K562 (cell line): ENCODE results near the gene ABCA4. TPM values are rescaled to one million over a fixed set of nuclear protein-coding genes. Genes with fewer than 3 reads are reported as not detected.

Experiments used
- ATAC-seq: fragments of 200-7000 bp; cut with Tn5 transposase; 3 replicates; pipeline ENCODE4 v1.9.1; 2020; ENCODE audit warnings: moderate library complexity
- BruUV-seq: library from RNA; stranded (reverse); fragments of 400-500 nt; replicated peaks from 2 replicates; lab custom pipeline; 2021; lab: Mats Ljungman, UMichigan
- CTCF ChIA-PET: fragments of 300-600 bp; formaldehyde crosslinking; extraction: SDS; loops from one replicate; lab custom pipeline; 2021; ENCODE audit warnings: low intra/inter-chr PET ratio; lab: Yijun Ruan, JAX
- POLR2A ChIA-PET: fragments of 300-600, 350-650 bp; sonication (Branson Sonifier 250); formaldehyde crosslinking; extraction: SDS; loops from one replicate; lab custom pipeline; 2021; ENCODE audit warnings: antibody characterized with exemption, inconsistent platforms; lab: Yijun Ruan, JAX
- DNase-seq, 4 experiments: peaks; one replicate each; pipeline versions ENCODE4 v3.0.0 to v3.0.0-alpha.2; 2011 to 2018; ENCODE audit warnings: low spot score in 3 of 4, mixed read lengths in 3 of 4; ENCODE audit errors: extremely low read depth in 1 of 4
- FAIRE-seq: peaks from 2 replicates; lab custom pipeline; 2011; peaks lifted over from hg19 to GRCh38; lab: Jason Lieb, UNC
- H2AFZ ChIP-seq: 2 replicates; pipeline ENCODE4 v1.6.0; 2011; ENCODE audit warnings: low read depth, low read length, control low read depth, inconsistent platforms
- H3K27ac ChIP-seq: fragments of 200-600 bp; 3 replicates; pipeline ENCODE4 v1.8.0; 2011; ENCODE audit warnings: low read depth, mild to moderate bottlenecking, control low read depth, inconsistent platforms, low read length, moderate library complexity, mixed read lengths; ENCODE audit errors: extremely low read depth
- H3K27me3 ChIP-seq, 2 experiments: fragments of 300-600 bp in 1 of 2; 2 replicates in 1 of 2; 3 replicates in 1 of 2; pipeline versions ENCODE4 v1.6.0 to v1.8.0; 2011; ENCODE audit warnings: inconsistent platforms in 2 of 2, low read length in 2 of 2, mild to moderate bottlenecking in 1 of 2, mixed read lengths in 1 of 2, moderate library complexity in 1 of 2; ENCODE audit not compliant: control insufficient read depth in 2 of 2, insufficient read depth in 2 of 2
- H3K36me3 ChIP-seq: fragments of 300-600 bp; 3 replicates; pipeline ENCODE4 v1.8.0; 2011; ENCODE audit warnings: mild to moderate bottlenecking, low read length, inconsistent platforms; ENCODE audit not compliant: control insufficient read depth, insufficient read depth
- H3K4me1 ChIP-seq, 2 experiments: fragments of 200-600 bp in 1 of 2; replicated peaks in 1 of 2; 2 replicates in 1 of 2; 3 replicates in 1 of 2; pipeline versions ENCODE4 v1.5.1 to v1.8.0; 2011; ENCODE audit warnings: inconsistent platforms in 2 of 2, low read length in 2 of 2, mild to moderate bottlenecking in 1 of 2, mixed read lengths in 1 of 2, moderate library complexity in 1 of 2; ENCODE audit not compliant: control insufficient read depth in 2 of 2, insufficient read depth in 2 of 2
- H3K4me2 ChIP-seq: 2 replicates; pipeline ENCODE4 v1.6.1; 2011; ENCODE audit warnings: low read length, control low read depth, inconsistent platforms, mixed read lengths; ENCODE audit not compliant: insufficient read depth
- H3K4me3 ChIP-seq: fragments of 200-600 bp; sonication (generic), shearing (Covaris generic); 2 replicates; pipeline ENCODE4 v1.5.1; 2016; ENCODE audit warnings: control low read depth, inconsistent platforms
- H3K79me2 ChIP-seq: fragments of 200-600 bp; 3 replicates; pipeline ENCODE4 v1.8.0; 2011; ENCODE audit warnings: low read length, inconsistent platforms; ENCODE audit not compliant: control insufficient read depth, insufficient read depth
- H3K9ac ChIP-seq, 2 experiments: 2 replicates each; pipeline versions ENCODE4 v1.6.0 to v1.6.1; 2011; ENCODE audit warnings: low read depth in 2 of 2, low read length in 2 of 2, control low read depth in 1 of 2, inconsistent platforms in 1 of 2, mild to moderate bottlenecking in 1 of 2, mixed read lengths in 1 of 2; ENCODE audit not compliant: insufficient read depth in 1 of 2
- H3K9me1 ChIP-seq: one replicate; pipeline ENCODE4 v1.6.0; 2011; ENCODE audit warnings: inconsistent platforms, mild to moderate bottlenecking, low read length, moderate library complexity; ENCODE audit not compliant: control insufficient read depth, insufficient read depth
- H3K9me3 ChIP-seq: replicated peaks from 2 replicates; pipeline ENCODE4 v1.5.1; 2011; ENCODE audit warnings: low read depth, low read length, inconsistent platforms; ENCODE audit not compliant: control insufficient read depth, insufficient read depth
- H4K20me1 ChIP-seq: replicated peaks from 2 replicates; pipeline ENCODE4 v1.6.1; 2011; ENCODE audit warnings: low read length, inconsistent platforms, mixed read lengths; ENCODE audit not compliant: control insufficient read depth, insufficient read depth
- BHLHE40 ChIP-seq: IDR thresholded peaks from 2 replicates; pipeline ENCODE4 v1.6.1; 2011; ENCODE audit warnings: low read length, improper control_type of control experiment
- CTBP1 ChIP-seq: fragments of 450-650 bp; IDR thresholded peaks from 2 replicates; pipeline ENCODE4 v1.6.1; 2016; ENCODE audit warnings: borderline replicate concordance
- ELK3 ChIP-seq: fragments of 450-650 bp; formaldehyde crosslinking; IDR thresholded peaks from 2 replicates; pipeline ENCODE4 v1.4.0; 2020; ENCODE audit warnings: mild to moderate bottlenecking
- ESRRA ChIP-seq: fragments of 450-650 bp; IDR thresholded peaks from 2 replicates; pipeline ENCODE4 v1.6.1; 2014; ENCODE audit warnings: low read depth, mild to moderate bottlenecking, moderate library complexity, borderline replicate concordance
- KLF6 ChIP-seq: fragments of 250-450 bp; sonication (Bioruptor Pico); IDR thresholded peaks from 2 replicates; pipeline ENCODE4 v1.4.0; 2020; ENCODE audit warnings: mild to moderate bottlenecking, moderate library complexity, borderline replicate concordance
- LARP7 ChIP-seq: fragments of 450-650 bp; IDR thresholded peaks from 2 replicates; pipeline ENCODE4 v1.6.1; 2016
- RBM15 ChIP-seq: fragments of 200-400 bp; formaldehyde crosslinking; IDR thresholded peaks from 2 replicates; pipeline ENCODE4 v1.6.1; 2018; ENCODE audit warnings: mild to moderate bottlenecking, low read length, moderate library complexity; ENCODE audit not compliant: insufficient read depth
- SAFB2 ChIP-seq: fragments of 200-400 bp; formaldehyde crosslinking; IDR thresholded peaks from 2 replicates; pipeline ENCODE4 v1.6.1; 2018; ENCODE audit warnings: borderline replicate concordance, low read length, low read depth, moderate library complexity; ENCODE audit not compliant: severe bottlenecking
- TEAD4 ChIP-seq, 2 experiments: sonication (generic) in 1 of 2; formaldehyde crosslinking in 1 of 2; IDR thresholded peaks; 2 replicates each; pipeline versions ENCODE4 v1.6.1 to v1.8.0; 2012 to 2022; ENCODE audit warnings: borderline replicate concordance in 1 of 2, inconsistent platforms in 1 of 2, low read length in 1 of 2, mild to moderate bottlenecking in 1 of 2, missing genetic modification reagents in 1 of 2
- VEZF1 ChIP-seq: fragments of 200-800 bp; sonication (Bioruptor generic); IDR thresholded peaks from 2 replicates; pipeline ENCODE4 v1.6.1; 2017; ENCODE audit warnings: missing genetic modification characterization, missing compliant biosample characterization
- YBX1 ChIP-seq: fragments of 450-650 bp; IDR thresholded peaks from 2 replicates; pipeline ENCODE4 v1.7.1; 2016; ENCODE audit warnings: mild to moderate bottlenecking
- ZNF41 ChIP-seq: fragments of 250-450 bp; sonication (Bioruptor Pico); conservative IDR thresholded peaks from 2 replicates; pipeline ENCODE4 v1.4.0; 2020; ENCODE audit warnings: mild to moderate bottlenecking
- ZNF583 ChIP-seq: fragments of 250-450 bp; sonication (Bioruptor Pico); IDR thresholded peaks from 2 replicates; pipeline ENCODE4 v1.4.0; 2020
- ZNF584 ChIP-seq: fragments of 200-800 bp; sonication (Bioruptor generic); IDR thresholded peaks from 2 replicates; pipeline ENCODE4 v1.6.1; 2016; ENCODE audit warnings: low read depth, mild to moderate bottlenecking, missing genetic modification characterization, missing compliant biosample characterization
- WGBS: fragments of 100-300 bp; shearing (Covaris generic); methylation state at CpG from one replicate; pipeline ENCODE4 v1.1.6; 2016; ENCODE audit warnings: low coverage, mixed read lengths; ENCODE audit not compliant: insufficient coverage; ENCODE audit errors: missing lambda C conversion rate; 5-methylcytosine and 5-hydroxymethylcytosine counted together
- in situ Hi-C: fragments of 300-500 bp; cut with MboI; formaldehyde crosslinking; loops from 4 replicates; pipeline ENCODE4 v1.15.0; 2018; ENCODE audit warnings: inconsistent platforms, mixed read lengths
- intact Hi-C: fragments of 100-400 bp; cut with micrococcal nuclease; formaldehyde crosslinking; loops from 2 replicates; pipeline ENCODE4 v1.14.2; 2022
- polyA plus RNA-seq, 8 experiments: library from polyadenylated mRNA; depleted of rRNA in 4 of 8; stranded (reverse) in 5 of 8; unstranded in 3 of 8; fragments of >200 nt; fragmentation: Nextera tagmentation in 2 of 8; fragmentation: Illumina TruSeq in 1 of 8; extraction: Ambion mirVana in 2 of 8; extraction: Trizol in 1 of 8; gene quantifications; 2 replicates each; pipeline versions ENCODE4 v1.2.1 to v1.2.3, GENCODE V29; 2011 to 2014; ENCODE audit warnings: inconsistent platforms in 1 of 8, missing spikeins in 1 of 8
- total RNA-seq, 7 experiments: library from RNA; depleted of rRNA in 6 of 7; stranded (reverse); fragments of >200 nt in 6 of 7; fragmentation: Illumina TruSeq in 2 of 7; extraction: Trizol in 2 of 7; gene quantifications; 2 replicates each; pipeline versions ENCODE4 v1.2.1 to v1.2.3, GENCODE V29; 2011 to 2021; ENCODE audit warnings: low replicate concordance in 1 of 7
- TF ChIP-seq, protein P1 (sequence below), 2 experiments: fragments of 200-800 bp in 1 of 2; sonication (Bioruptor generic) in 1 of 2; sonication (generic) in 1 of 2; formaldehyde crosslinking in 1 of 2; IDR thresholded peaks in 1 of 2; conservative IDR thresholded peaks in 1 of 2; 2 replicates each; pipeline versions ENCODE4 v1.5.0 to v1.6.1; 2016 to 2020; ENCODE audit warnings: missing compliant biosample characterization in 1 of 2, missing genetic modification characterization in 1 of 2, missing genetic modification reagents in 1 of 2
- TF ChIP-seq, protein P2 (sequence below): fragments of 250-450 bp; sonication (Bioruptor Pico); IDR thresholded peaks from 2 replicates; pipeline ENCODE4 v1.8.0; 2022; ENCODE audit warnings: moderate library complexity, mild to moderate bottlenecking, inconsistent platforms

The ABCA4 gene
- total and polyA plus RNA-seq, 9 of the 15 experiments (the other 6 are each of a cell fraction or from before 2014, with no cell fraction given), result 0.01 to 0.04 TPM; not detected in 7

DNA sequence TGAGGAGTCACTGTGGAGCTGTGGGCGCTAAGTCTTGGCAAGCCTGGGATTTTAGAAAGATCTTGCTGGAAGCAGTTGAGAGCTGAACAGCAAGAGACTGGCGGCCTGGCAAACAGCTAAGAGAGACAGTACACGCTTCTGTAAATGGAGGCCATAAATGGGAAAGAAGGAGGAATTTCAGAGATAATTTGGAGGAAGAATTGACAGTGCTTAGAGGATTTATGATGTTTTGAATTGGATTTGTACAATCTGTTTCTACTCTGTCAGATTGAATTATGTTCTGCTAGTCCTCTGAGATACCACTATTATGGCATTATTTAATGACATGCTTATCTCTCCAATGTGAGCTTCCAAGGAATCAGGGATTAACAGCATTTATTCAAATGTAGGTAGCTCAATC lies 50.1 kb downstream of the ABCA4 start (continued):
- TF ChIP-seq, protein P1, sequence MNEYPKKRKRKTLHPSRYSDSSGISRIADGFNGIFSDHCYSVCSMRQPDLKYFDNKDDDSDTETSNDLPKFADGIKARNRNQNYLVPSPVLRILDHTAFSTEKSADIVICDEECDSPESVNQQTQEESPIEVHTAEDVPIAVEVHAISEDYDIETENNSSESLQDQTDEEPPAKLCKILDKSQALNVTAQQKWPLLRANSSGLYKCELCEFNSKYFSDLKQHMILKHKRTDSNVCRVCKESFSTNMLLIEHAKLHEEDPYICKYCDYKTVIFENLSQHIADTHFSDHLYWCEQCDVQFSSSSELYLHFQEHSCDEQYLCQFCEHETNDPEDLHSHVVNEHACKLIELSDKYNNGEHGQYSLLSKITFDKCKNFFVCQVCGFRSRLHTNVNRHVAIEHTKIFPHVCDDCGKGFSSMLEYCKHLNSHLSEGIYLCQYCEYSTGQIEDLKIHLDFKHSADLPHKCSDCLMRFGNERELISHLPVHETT (CRISPR knock-in tag; conservative IDR thresholded peaks at IDR 0.05 in 1 of 2, IDR thresholded peaks at IDR 0.05 in 1 of 2), result no peak

GRCh38 chr1:94069919-94070285 lies 51.0 kb downstream of the ABCA4 start:
- no peak for ATAC-seq
- no peaks in the 10 kb centered on the region for H3K79me2 ChIP-seq
- H3K4me1 ChIP-seq, result no peaks in the 10 kb centered on the region
- no peaks in the 10 kb centered on the region for H3K9me1 ChIP-seq
- no peak for DNase-seq
- 0% methylated on average over 2 of the region's 2 CpGs for WGBS
- H2AFZ ChIP-seq, result no peak overlapping the region
- no peak overlapping the region for H3K4me2 ChIP-seq
- ChIA-PET POLR2A (no interaction called here), CTCF (no interaction called here)
- no peak overlapping the region for H3K9ac ChIP-seq
- no peak for FAIRE-seq
- H3K27me3 ChIP-seq, result peaks cover 3 to 35% of the 10 kb centered on the region in 2 experiments; a peak in 4 of 5 replicates
- BruUV-seq, result no TSS peak
- no peaks in the 10 kb centered on the region for H3K9me3 ChIP-seq
- H3K36me3 ChIP-seq, result no peaks in the 10 kb centered on the region
- no peak overlapping the region for H3K27ac ChIP-seq
- no peaks in the 10 kb centered on the region for H4K20me1 ChIP-seq
- H3K4me3 ChIP-seq, result no peak overlapping the region
- intact Hi-C loops, result no loop called here
- in situ Hi-C loops, result loop anchor here (10.0 kb wide), 2 partner anchors 405 to 735 kb away; no protein-coding TSS in a partner anchor
- TF ChIP-seq TEAD4 (IDR thresholded peaks at IDR 0.05; ENCODE audit: low read length) (no peak), TEAD4 (CRISPR knock-in tag; IDR thresholded peaks at IDR 0.05; ENCODE audit: borderline replicate concordance) (no peak), BHLHE40 (no peak), ZNF584 (CRISPR knock-in tag) (no peak), ZNF583 (no peak), YBX1 (no peak), VEZF1 (CRISPR knock-in tag) (no peak), SAFB2 (no peak), LARP7 (no peak), ZNF41 (no peak), ELK3 (CRISPR knock-in tag) (no peak), RBM15 (no peak), KLF6 (no peak), CTBP1 (no peak), ESRRA (no peak)
- TF ChIP-seq, protein P2, sequence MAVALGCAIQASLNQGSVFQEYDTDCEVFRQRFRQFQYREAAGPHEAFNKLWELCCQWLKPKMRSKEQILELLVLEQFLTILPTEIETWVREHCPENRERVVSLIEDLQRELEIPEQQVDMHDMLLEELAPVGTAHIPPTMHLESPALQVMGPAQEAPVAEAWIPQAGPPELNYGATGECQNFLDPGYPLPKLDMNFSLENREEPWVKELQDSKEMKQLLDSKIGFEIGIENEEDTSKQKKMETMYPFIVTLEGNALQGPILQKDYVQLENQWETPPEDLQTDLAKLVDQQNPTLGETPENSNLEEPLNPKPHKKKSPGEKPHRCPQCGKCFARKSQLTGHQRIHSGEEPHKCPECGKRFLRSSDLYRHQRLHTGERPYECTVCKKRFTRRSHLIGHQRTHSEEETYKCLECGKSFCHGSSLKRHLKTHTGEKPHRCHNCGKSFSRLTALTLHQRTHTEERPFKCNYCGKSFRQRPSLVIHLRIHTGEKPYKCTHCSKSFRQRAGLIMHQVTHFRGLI, result no peak
